Measurements from ENCODE around the gene SLC2A11. TPM values are rescaled to one million over a fixed set of nuclear protein-coding genes. Genes with fewer than 3 reads are reported as not detected.

Gene SLC2A11
- total RNA-seq, 5 donors from 2014 or later (not counting 1 experiment from before 2014, with no cell fraction given): 16.2 to 24.2 (median 18.6) TPM

- peaks cover 7 to 14% (median 11%) of the 10 kb centered on the region in 3 donors for H3K9me3 Mint-ChIP-seq
- DNase-seq (no peak), ATAC-seq (replicated peaks in 1 of 4) (no peak)
- 81% methylated on average over 10 of the region's 14 CpGs for WGBS (ENCODE audit: insufficient coverage)
- H3K4me1 Mint-ChIP-seq: peaks cover 0 to 2% (median 0%) of the 10 kb centered on the region in 3 donors
- H3K27me3 Mint-ChIP-seq: peaks cover 12 to 16% of the 10 kb centered on the region in 2 donors
- no peak overlapping the region for H3K4me3 ChIP-seq (ENCODE audit: control insufficient read depth in 1 of 2, extremely low read depth in 1 of 2, low read length in 1 of 2)
- CTCF ChIA-PET: no interaction called here
- H3K36me3 Mint-ChIP-seq: no peaks in the 10 kb centered on the region
- H3K27me3 ChIP-seq (replicated peaks in 1 of 2; ENCODE audit: control insufficient read depth in 2 of 2, extremely low read depth in 1 of 2, insufficient read depth in 2 of 2, low read length in 1 of 2): peaks cover 0 to 18% of the 10 kb centered on the region in 2 experiments
- POLR2A ChIA-PET: no interaction called here
- peaks cover 2% of the 10 kb centered on the region for H3K9me3 ChIP-seq
- H3K27ac Mint-ChIP-seq: no peak overlapping the region
- no peak overlapping the region for H3K4me3 Mint-ChIP-seq
- no peaks in the 10 kb centered on the region for H3K4me1 ChIP-seq (ENCODE audit: control insufficient read depth in 1 of 2, extremely low read depth in 1 of 2, insufficient read depth in 2 of 2, low read length in 2 of 2)
- peaks cover 0 to 47% of the 10 kb centered on the region in 2 donors for H3K36me3 ChIP-seq (ENCODE audit: control insufficient read depth in 2 of 2, extremely low read depth in 1 of 2, insufficient read depth in 1 of 2, low read length in 1 of 2)
- no peak overlapping the region for H3K27ac ChIP-seq (ENCODE audit: low read length)
Measured at GRCh38 chr22:23926561-23926960, 68.9 kb downstream of the SLC2A11 start.

Other genes with a start within 250 kb of the SLC2A11 start
- gene DRICH1, start 225.6 kb upstream of the SLC2A11 start, total RNA-seq: 1 to 10 TPM in 3 of 5 donors, under 1 TPM in 2; 0.26 to 2.7 (median 1.2) TPM
- 10 to 100 TPM; 10.6 to 28.9 (median 13.8) TPM for gene RGL4, start 166.9 kb upstream of the SLC2A11 start, total RNA-seq
- 1 to 10 TPM; 3.2 to 6.4 (median 5.8) TPM for gene ZNF70, start 106.8 kb upstream of the SLC2A11 start, total RNA-seq
- gene VPREB3, start 103.5 kb upstream of the SLC2A11 start, total RNA-seq: 1 to 10 TPM in 4 of 5 donors, not detected in 1; 1.5 to 2.6 (median 1.7) TPM
- gene C22orf15, start 94.9 kb upstream of the SLC2A11 start, total RNA-seq: 1 to 10 TPM in 4 of 5 donors, under 1 TPM in 1; 0.58 to 2.2 (median 1.9) TPM
- 10 to 100 TPM; 26.1 to 66.3 (median 63.2) TPM for gene CHCHD10, start 89.9 kb upstream of the SLC2A11 start, total RNA-seq
- 1 to 10 TPM; 1.6 to 5.3 (median 2.5) TPM for gene MMP11, start 85.0 kb upstream of the SLC2A11 start, total RNA-seq
- 10 to 100 TPM; 50.2 to 57.7 (median 54.3) TPM for gene SMARCB1, start 70.9 kb upstream of the SLC2A11 start, total RNA-seq
- 1 to 10 TPM; 1.2 to 3.9 (median 2.8) TPM for gene DERL3, start 18.9 kb upstream of the SLC2A11 start, total RNA-seq
- 100 to 1,000 TPM; 182 to 334 (median 289) TPM for gene MIF, start 36.5 kb downstream of the SLC2A11 start, total RNA-seq
- gene GSTT2B, start 103.3 kb downstream of the SLC2A11 start, total RNA-seq: not detected
- 1 to 10 TPM in 4 of 5 donors, not detected in 1; 3.5 to 7.7 (median 3.9) TPM for gene DDTL, start 109.0 kb downstream of the SLC2A11 start, total RNA-seq
- gene DDT, start 116.6 kb downstream of the SLC2A11 start, total RNA-seq: 100 to 1,000 TPM in 2 of 5 donors, 10 to 100 TPM in 3; 72.5 to 122 (median 94.3) TPM
- gene GSTT2, start 122.3 kb downstream of the SLC2A11 start, total RNA-seq: not detected
- not detected for gene GSTT4, start 147.6 kb downstream of the SLC2A11 start, total RNA-seq
- 100 to 1,000 TPM; 134 to 158 (median 145) TPM for gene CABIN1, start 153.4 kb downstream of the SLC2A11 start, total RNA-seq